Measurements from ENCODE around the gene UFSP2. TPM values are rescaled to one million over a fixed set of nuclear protein-coding genes. Genes with fewer than 3 reads are reported as not detected.
A peak's percentile ranks its signal among the peaks of the same experiment; 100 is the strongest.

Gene UFSP2
- total and polyA plus RNA-seq, 2 of the 4 experiments (the other 2 are of a cell fraction): 21.8 to 43.7 TPM

DNA sequence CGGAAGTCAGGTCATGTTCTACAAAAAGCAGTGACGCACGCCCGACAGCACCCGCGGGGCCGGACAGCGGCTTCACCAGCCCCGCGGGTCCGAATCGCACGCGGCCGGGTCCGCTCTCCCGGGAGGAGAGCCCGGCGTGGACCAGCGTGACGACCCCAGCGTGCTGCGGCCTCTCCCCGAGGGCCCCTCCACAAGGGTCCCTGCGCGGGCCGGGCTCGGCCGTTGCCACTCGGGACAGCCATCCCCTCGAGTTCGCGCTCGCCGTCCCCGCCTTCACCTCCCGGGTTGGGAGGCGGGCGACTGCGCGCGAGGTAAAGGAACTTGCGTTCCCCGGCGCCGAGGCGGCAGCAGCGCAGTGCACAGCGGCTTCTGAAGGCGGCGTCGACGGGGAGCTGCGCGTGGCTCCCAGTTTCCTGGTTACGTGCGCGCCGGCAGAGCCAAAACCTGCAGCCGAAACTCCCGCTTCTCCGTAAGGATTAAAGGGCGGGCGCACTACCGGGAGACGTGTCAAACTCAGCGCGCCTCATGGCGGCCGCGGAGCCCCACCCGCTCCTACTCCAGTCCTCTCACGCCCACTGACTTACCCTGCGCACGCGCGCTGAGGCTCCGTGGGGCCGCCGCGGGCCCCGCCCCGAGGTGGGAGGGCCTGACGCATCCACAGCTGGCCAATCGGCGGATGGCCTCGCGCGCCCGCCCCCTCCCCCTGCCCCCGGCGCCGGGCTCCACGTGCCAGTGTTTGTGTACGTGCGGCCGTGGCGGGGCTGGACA, 29.6 kb downstream of the UFSP2 start:
- peak overlapping the region; percentile 55 for H2BK120ac ChIP-seq (ENCODE audit: low read depth, low read length)
- no peaks in the 10 kb centered on the region for H4K20me1 ChIP-seq (ENCODE audit: insufficient read depth, low read length)
- intact Hi-C loops (cut with micrococcal nuclease): loop anchor here (1.0 to 2.0 kb wide), 3 partner anchors 73 to 201 kb away; no protein-coding TSS in a partner anchor
- H3K27ac ChIP-seq (ENCODE audit: insufficient read depth, low read length): peak overlapping the region; percentile 66
- 0% methylated on average over 67 of the region's 98 CpGs; no CpG with 5 or more reads in 1 of the 2 experiments for WGBS, 2 experiments (ENCODE audit: extremely low coverage in 2 of 2, insufficient read length in 1 of 2)
- H3K27me3 ChIP-seq (ENCODE audit: control insufficient read depth, insufficient read depth, low read length): no peaks in the 10 kb centered on the region
- POLR2A ChIA-PET (ENCODE audit: unreplicated experiment): interaction anchor here (0.7 to 0.9 kb wide), 3 partner anchors 8 to 944 kb away, joined by 3 to 8 read pairs (median 4); no protein-coding TSS in a partner anchor
- H2BK15ac ChIP-seq (ENCODE audit: low read depth, low read length): no peak overlapping the region; the same call in 2 of the 3 replicates
- H3K36me3 ChIP-seq (ENCODE audit: control insufficient read depth, insufficient read depth, low read length): peaks cover 4% of the 10 kb centered on the region; the same call in 1 of the 2 replicates
- peak overlapping the region; percentile 53; the same call in 1 of the 2 replicates for H2AK5ac ChIP-seq (ENCODE audit: low read depth, low read length)
- ATAC-seq (ENCODE audit: low read depth) (peak; percentile 97), DNase-seq (peak; percentile 97)
- peak overlapping the region; percentile 71 for H3K4me3 ChIP-seq (ENCODE audit: insufficient read depth, low read depth, low read length)
- H3K9ac ChIP-seq (ENCODE audit: low read depth, low read length): peak overlapping the region; percentile 56
- H2BK20ac ChIP-seq (ENCODE audit: low read depth, low read length): no peak overlapping the region
- in situ Hi-C loops (cut with MboI; ENCODE audit: low sequenced_read_pairs): no loop called here
- H2BK5ac ChIP-seq (ENCODE audit: low read depth, low read length, poor library complexity, severe bottlenecking): peak overlapping the region; percentile 83
- no peaks in the 10 kb centered on the region for H3K9me1 ChIP-seq (ENCODE audit: insufficient read depth, low read length)
- H3K9me3 ChIP-seq (ENCODE audit: control insufficient read depth, insufficient read depth, low read length): no peaks in the 10 kb centered on the region
- peak overlapping the region; percentile 96 for H2AFZ ChIP-seq (replicated peaks; ENCODE audit: low read length, poor library complexity)
- H3K18ac ChIP-seq (ENCODE audit: low read depth, low read length): peak overlapping the region; percentile 1; the same call in 1 of the 2 replicates
- no TSS peak for BruUV-seq (replicated peaks)
- H2AK9ac ChIP-seq (replicated peaks; ENCODE audit: low read depth, low read length, poor library complexity): peak overlapping the region; percentile 95
- H3K4me2 ChIP-seq (ENCODE audit: low read depth, low read length): peak overlapping the region; percentile 70
- H3K4ac ChIP-seq (ENCODE audit: low read depth, low read length): peak overlapping the region; percentile 74
- H3K56ac ChIP-seq (ENCODE audit: extremely low read depth, insufficient read depth, low read length): peak overlapping the region; percentile 74
- H3K79me1 ChIP-seq (ENCODE audit: low read depth in 1 of 2, low read length in 2 of 2): peaks cover 3 to 7% of the 10 kb centered on the region in 2 experiments; a peak in 3 of 4 replicates
- peak overlapping the region; percentile 51 for H3K14ac ChIP-seq (replicated peaks; ENCODE audit: low read depth, low read length)
- dilution Hi-C loops (cut with HindIII; ENCODE audit: low sequenced_read_pairs, unreplicated experiment): no loop called here
- peak overlapping the region; percentile 76 for H4K91ac ChIP-seq (ENCODE audit: insufficient read depth, low read depth, low read length)
- CTCF ChIA-PET: no interaction called here
- no peaks in the 10 kb centered on the region; the same call in 1 of the 2 replicates for H3K4me1 ChIP-seq (ENCODE audit: control insufficient read depth, insufficient read depth, low read length)
- peak overlapping the region; percentile 57 to 88 for H4K8ac ChIP-seq (ENCODE audit: low read depth in 2 of 2, low read length in 2 of 2)
- H3K23ac ChIP-seq (ENCODE audit: low read depth, low read length): peak overlapping the region; percentile 85
- peak overlapping the region; percentile 35 for H4K5ac ChIP-seq (ENCODE audit: low read depth, low read length)
- TF ChIP-seq SMC3 (IDR thresholded peaks at IDR 0.05; ENCODE audit: low read depth, low read length) (no peak), RAD21 (IDR thresholded peaks at IDR 0.05; ENCODE audit: low read length) (peak; percentile 6; the same call in 1 of the 2 replicates), BHLHE40 (IDR thresholded peaks at IDR 0.05; ENCODE audit: low read depth, low read length) (peak; percentile 85), NFE2L2 (IDR thresholded peaks at IDR 0.05; ENCODE audit: low read depth, low read length) (no peak), CHD1 (IDR thresholded peaks at IDR 0.05; ENCODE audit: low read depth, low read length) (peak; percentile 30; the same call in 1 of the 2 replicates), MXI1 (IDR thresholded peaks at IDR 0.05; ENCODE audit: borderline replicate concordance, low read depth, low read length) (peak; percentile 87), MAZ (IDR thresholded peaks at IDR 0.05; ENCODE audit: borderline replicate concordance, low read depth, low read length) (peak; percentile 98; the same call in 1 of the 2 replicates), MAFK (IDR thresholded peaks at IDR 0.05; ENCODE audit: low read depth, low read length) (no peak), RCOR1 (IDR thresholded peaks at IDR 0.05; ENCODE audit: insufficient replicate concordance, low read length) (peak; percentile 43), FOS (IDR thresholded peaks at IDR 0.05; ENCODE audit: low read depth, low read length) (no peak), RFX5 (IDR thresholded peaks at IDR 0.05; ENCODE audit: low read depth, low read length) (no peak), CEBPB (IDR thresholded peaks at IDR 0.05; ENCODE audit: low read depth, low read length) (no peak), POLR2A (IDR thresholded peaks at IDR 0.05; ENCODE audit: low read depth, low read length) (peak; percentile 49)
- TF ChIP-seq, protein P1, sequence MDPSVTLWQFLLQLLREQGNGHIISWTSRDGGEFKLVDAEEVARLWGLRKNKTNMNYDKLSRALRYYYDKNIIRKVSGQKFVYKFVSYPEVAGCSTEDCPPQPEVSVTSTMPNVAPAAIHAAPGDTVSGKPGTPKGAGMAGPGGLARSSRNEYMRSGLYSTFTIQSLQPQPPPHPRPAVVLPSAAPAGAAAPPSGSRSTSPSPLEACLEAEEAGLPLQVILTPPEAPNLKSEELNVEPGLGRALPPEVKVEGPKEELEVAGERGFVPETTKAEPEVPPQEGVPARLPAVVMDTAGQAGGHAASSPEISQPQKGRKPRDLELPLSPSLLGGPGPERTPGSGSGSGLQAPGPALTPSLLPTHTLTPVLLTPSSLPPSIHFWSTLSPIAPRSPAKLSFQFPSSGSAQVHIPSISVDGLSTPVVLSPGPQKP (IDR thresholded peaks at IDR 0.05; ENCODE audit: borderline replicate concordance, low read depth, low read length): no peak
- TF ChIP-seq, protein P2, sequence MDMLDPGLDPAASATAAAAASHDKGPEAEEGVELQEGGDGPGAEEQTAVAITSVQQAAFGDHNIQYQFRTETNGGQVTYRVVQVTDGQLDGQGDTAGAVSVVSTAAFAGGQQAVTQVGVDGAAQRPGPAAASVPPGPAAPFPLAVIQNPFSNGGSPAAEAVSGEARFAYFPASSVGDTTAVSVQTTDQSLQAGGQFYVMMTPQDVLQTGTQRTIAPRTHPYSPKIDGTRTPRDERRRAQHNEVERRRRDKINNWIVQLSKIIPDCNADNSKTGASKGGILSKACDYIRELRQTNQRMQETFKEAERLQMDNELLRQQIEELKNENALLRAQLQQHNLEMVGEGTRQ (IDR thresholded peaks at IDR 0.05; ENCODE audit: low read depth, low read length): peak; percentile 70

Measured in IMR-90 (cell line).